ENCODE measurements around the gene PARP4.
A peak's percentile ranks its signal among the peaks of the same experiment; 100 is the strongest.
"Not testable (repeated sequence)": the region's sequence is repeated elsewhere in the genome, so short reads cannot be mapped to it uniquely, and the experiment has no call there.

Gene PARP4

DNA sequence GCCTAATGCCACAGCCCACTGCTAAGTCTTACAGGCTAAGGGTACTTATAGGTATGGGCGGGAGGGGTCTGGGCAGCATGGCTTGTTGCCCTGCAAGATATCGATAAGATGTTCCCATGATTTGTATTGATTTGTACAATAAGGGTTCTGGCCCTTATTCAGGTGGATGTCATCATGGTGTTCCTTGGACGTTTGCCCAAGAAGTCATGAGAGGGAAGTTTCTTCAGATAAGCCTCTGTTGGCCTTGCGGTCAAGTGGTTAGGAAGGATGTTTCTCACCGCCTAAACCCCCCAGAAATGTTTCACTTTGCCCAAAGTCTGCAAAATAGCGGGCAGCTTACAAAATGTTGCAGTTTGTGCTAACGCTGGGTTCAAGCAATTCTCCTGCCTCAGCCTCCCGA lies 7.3 kb downstream of the PARP4 start:
- no peak for DNase-seq

DNA sequence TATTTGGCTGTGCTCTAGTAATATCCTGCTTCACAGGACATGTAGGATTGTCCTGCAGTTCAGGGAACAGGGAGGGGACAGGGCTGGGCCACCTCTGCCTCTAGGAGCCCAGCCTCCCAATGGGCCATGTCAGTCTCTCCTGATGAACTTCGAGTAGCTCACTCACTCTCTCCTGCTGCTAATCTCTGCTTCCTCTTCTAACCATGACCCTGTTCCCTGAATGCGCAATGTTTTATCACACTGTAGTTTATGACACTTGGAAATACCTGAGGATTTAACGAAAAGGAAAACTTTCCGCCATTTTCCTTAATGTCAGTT lies 9.2 kb downstream of the PARP4 start:
- no peak for DNase-seq

DNA sequence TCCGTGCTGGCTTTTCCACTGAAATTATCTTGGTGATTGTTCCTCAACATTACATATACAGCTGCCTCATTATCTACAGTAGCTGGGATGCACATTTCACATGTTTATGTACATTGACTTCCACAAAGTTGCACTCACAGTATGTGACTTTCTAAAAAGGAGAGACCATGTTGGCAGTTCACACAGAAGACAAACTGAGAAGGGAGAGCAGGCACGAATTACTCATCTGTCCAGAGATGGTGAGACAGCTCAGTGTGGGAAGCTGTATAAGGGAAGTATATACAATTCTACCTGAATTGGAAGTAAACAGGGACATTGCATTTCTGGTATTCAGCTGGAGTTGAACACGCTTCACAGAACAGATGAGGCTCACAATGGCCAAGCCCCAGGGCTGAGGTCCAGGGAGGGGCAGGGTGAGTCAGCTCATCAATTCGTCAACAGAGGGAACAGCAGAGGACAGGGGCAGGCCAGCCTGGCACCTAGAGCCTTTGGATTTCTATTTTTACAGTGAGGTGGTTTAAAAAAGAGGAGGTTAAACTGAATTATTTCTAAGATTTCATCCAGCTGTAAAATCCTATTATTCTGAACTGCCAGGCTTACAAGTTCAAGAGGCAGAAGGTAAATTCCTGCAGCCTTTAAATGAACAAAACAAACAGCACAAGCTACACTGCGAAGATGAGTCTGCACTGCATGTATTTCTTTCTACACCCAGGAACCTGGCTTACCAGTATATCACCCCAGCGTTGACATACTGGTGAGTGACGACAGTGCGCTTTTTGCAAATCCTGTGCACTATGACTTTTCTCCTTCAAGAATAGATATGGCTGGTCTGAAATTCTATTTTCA lies 9.8 kb downstream of the PARP4 start:
- no peak for DNase-seq

DNA sequence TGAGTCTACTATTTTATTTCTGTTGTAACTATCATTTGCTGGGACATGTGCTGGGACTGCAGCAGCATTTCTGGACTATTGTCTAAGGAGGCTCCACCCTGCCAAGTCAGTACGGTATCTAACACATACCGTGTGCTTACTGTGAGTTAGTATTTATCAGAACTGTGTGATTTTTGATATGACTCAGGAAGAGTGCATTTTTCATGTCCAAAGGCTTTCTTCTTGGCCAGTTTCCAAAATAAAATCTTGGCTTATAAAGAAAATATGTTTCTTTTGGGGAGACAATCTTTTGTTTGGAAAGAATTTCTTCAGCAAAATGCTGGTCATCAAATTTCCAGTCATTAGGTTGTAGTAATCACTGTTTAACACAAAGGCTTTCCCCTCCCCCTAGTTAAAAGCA lies 11.6 kb downstream of the PARP4 start:
- DNase-seq = no peak

DNA sequence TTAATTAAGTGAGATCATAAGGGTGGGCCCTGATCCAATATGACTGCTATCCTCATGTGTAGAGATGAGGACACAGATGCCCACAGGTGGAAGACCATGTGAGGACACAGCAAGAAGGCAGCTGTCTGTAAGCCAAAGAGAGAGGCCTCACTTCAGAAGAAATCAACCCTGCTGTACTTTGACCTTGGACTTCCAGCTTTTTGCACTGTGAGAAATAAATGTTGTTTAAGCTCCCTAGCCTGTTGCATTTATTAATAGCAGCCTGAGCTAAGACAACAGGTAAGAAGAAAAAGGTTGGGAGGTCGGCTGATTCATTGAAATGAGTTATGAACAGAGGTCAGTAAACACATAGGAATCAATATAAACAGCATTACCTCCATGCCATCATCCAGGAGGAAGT lies 14.8 kb downstream of the PARP4 start:
- no peak for DNase-seq

DNA sequence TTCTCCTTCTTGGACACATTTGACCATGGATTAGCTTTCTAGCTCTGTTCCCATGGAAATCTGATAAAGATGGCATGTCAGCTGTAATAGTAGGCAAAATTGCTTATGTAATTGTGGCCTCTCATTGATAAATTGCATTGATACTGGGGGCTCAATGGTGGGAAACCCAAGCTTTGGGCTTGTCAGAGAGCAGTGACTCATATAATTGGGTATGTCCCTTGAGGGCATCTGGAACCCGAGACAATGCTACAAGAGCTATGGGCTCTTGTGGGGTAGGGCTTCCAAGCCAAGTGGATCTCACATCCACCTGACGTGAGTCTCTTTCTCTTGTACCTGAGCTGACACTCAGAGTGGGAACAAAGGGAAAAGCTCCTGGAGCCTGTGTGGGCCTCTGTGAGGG lies 16.3 kb downstream of the PARP4 start:
- DNase-seq = not testable (repeated sequence)

DNA sequence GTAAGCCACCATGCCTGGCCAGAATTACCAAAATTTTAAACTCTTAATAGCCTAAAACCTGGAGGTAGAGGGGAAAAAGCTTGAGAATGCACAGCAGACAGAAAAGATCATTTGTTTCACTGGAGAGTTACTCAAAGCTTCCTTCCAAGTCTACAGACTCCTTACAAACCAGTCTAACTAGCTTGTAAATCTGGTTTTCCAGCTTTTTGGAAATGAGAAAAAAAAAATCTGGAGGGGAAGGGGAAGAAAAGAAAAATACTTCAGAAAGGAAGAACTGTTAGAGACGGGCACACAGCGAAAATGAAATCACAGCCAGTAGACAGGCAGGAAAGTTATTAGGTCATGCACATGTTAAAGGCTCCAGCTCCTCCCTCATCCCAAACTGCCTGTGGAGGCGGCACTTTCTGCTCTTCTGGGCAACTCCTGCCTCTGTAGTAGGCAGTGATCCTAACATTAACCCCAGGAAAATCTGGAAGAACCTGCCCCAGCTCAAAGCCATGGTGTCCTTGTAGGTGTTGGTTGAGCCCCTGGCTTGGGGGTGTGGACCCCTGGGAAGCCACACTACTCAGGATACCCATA lies 17.3 kb downstream of the PARP4 start:
- no peak for DNase-seq

DNA sequence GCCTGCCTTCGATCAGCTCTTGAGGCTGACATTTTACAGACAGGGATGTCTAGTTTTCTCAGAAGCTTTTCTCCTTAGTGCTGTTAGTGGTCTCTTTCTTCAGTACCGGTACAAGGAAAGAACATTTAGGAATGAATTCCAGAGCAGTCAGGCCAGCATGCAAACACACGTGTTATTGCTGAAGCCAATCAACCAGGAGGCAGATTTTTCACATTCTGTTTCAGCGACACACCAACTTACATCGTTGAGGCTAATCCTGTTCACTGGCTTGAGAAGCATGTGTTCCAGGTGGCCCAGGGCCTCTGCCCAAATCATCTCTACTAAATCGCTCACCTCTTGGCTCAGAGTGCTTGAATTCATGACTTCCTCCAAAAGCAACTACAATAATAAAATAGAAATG lies 19.2 kb downstream of the PARP4 start:
- no peak for DNase-seq

DNA sequence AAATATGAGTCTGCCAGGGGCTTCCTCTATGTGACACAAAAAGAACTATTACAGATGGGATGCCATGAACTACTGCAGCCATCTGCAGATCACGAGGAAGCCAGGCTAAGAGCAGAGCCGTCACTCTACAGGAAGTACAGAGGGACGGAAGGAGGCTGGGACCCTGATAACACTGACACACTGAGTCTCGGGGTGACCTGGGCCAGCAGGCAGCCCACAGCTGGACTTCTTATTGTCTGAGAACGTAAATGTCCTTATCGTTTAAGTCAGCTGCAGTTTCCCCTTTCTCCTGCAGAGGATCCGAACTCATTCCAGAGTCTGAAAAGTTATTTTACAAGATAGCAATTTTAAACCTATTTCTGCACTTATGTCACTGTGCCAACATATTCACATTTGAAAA lies 20.7 kb downstream of the PARP4 start:
- DNase-seq = no peak

DNA sequence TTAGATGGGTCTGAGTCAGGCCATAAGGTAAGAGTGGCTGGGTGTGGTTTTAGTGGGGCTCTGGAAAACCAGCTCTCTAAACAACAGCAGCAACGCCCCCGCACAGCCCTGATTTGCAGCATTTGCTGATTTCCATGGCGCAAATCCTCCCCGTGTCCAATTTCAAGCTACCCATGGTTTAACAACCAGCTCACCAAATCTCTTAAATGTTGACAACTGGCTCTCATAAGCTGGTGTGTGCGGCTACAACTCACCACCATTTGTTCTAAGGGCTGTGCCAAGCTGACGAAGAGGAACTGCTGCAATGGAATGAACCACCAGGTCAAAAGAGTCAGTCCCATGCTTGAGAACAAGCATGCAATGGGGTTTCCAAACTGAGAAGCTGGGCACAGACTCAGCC lies 22.9 kb downstream of the PARP4 start:
- DNase-seq = no peak

DNA sequence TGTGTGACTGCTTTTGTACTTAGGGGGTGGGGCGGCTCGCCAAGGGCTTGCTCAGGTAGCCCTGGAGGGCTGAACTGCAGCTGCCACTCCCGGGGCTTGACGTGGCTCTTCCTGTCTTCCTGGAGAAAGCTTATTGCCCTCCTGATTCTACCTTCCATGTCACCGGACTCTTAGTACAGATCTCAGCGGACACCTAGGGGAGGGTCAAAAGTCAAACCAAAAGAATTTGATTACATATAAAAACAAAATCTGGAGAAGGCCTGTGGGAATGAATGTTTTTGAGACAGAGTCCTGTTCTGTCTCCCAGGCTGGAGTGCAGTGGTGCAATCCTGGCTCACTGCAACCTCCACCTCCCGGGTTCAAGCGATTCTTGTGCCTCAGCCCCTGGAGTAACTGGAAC lies 24.5 kb downstream of the PARP4 start:
- DNase-seq = not testable (repeated sequence)

DNA sequence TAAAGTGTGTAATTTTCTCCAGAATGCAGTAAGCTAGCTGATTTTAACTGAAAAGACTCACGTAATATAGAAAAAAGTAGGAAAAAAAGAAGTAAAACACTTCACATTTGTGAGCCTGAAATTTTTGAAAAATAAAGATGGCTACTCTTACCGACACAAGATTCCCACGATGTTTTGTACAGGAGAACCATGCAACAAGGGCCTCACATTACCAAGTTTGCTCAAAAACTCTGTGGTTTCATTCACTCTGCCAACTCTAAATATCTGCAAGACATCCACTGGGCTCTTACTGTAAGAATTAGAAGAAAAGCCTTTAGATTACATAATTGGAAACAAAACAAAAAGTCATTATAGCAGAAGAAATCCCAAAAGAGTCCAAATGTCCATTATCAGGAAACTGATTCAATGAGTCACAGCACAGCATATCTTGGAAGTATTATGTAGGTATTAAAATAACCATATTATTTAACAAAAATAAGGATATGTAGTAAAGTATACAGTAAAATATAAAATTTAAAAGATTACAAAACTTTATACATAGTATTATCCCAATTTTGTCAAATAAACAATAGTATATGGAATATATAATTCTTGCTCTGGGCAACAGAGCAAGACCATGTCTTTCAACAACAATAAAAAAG lies 26.4 kb downstream of the PARP4 start:
- DNase-seq = not testable (repeated sequence)

DNA sequence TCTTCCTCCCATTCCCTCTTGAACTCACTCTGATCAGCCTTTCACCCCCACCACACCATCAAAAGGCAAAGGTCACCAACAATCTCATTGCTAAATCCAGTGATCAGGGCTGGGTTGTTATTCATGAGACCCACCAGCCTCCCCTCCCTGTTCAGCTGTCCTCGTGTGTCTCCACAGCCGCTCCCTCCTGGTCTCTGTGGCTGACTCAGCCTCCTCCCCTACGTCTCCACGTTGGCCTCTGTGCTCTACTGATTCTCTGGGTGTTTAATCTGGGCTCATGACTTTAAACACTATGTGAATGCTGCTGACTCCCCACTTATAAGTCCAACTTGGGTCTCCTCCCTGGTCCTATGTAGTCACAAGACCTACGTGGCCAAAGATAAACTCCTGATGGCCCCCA lies 38.9 kb downstream of the PARP4 start:
- no peak for DNase-seq

DNA sequence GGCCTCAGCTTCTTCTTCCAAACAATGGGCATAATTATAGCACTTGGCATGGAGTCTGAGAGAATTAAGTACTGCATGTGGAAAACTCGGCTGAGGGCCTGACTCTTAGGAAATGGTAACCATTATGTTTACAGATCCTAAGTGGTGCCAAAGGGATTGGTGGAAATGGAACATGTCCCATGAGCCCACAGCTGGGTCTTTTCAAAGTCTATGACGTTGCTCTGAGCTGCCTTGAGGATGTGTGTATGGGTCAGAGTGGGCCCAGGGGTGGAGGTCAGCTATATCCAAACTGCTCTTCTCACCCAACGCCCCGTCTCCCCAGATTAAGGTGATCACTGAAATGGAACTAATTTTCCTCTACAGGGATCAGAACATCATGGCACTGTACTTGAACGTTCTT lies 40.4 kb downstream of the PARP4 start:
- not testable (repeated sequence) for DNase-seq

DNA sequence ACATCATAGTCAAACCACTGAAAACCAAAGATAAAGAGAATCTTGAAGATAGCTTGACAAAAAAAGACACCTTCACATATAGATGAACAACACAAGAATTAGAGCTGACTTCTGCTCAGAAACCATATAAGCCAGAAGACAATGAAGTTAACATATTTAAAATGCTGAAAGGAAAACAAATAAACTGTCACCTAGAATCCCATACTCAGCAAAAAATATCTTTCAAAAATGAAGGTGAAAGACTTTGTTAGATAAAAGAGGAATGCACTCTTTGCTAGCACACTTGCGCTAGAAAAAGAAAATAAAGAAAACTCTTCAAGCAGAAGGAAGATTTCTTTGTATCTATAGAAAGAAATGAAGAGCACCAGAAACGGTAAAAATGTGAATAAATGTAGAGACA lies 49.5 kb downstream of the PARP4 start:
- DNase-seq = no peak

DNA sequence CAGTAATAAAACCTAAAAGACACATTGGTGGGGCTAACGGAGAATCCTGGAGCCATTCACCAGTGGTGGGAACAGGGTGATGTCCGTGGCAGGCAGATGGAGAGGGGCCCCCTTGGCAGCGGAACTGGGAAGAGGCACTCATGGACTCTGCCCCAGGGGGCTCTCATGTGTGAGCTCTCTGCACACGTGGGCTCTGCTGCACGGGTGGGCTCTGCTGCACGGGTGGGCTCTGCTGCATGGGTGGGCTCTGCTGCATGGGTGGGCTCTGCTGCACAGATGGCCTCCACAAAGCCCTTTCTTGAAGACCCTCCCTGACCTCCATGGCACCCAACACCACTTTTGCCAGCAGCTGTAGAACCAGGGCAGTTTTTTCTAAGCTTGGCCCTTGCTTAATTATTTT lies 52.3 kb downstream of the PARP4 start:
- no peak for DNase-seq

DNA sequence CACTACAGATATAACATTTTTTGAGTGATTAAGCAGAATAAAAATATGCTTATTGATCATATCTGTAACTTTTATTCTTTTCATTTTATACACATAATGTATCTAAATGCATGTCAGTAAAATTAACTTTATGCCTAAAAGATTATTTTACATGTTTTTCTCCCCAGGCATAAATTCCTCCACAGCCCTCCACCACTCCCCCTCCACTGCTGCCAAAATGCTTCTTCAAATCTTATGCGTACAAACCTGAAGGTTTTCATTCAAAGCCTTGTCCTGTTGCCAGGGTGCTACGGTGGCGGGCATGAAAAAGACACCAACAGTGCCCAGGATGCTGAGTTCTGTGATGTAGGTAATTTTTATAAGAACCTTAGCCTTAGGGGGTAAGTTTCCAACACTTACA lies 52.9 kb downstream of the PARP4 start:
- DNase-seq = no peak

DNA sequence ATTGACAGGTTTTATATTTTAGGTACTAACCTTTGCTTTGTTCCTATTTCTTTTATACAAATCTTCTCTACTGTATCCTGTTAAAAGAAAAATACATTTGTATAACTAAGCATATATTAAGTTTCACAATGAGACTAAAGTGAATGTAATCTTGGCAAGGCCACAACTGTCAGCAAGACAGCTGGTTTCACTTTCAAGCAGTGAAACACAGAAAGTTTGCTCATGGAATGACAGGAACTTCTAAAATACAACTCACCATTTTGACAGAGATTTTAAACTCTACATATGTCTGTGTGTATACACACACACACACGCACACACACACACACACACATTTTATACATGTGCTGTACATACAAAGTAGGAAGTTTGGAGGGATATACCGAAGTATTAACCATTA lies 53.3 kb downstream of the PARP4 start:
- peak; percentile 48 for DNase-seq

DNA sequence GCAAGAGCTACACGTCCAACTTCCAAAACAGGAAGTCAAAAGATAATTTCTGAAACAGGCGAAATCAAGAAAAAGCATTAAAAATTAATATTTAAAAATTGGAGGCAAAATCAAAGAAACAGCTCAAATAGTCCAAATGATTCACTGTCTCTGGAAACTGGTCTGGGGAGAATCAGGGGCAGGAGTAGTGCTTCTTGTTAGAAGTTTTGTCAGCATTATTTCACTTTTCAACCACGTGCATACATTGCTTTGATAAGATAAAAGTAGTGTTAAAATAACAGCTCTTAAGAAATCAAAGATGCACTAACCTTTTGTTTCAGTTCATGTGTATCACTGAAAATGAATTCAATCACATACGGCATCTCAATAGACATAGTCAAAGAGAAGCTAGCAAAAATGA lies 53.8 kb downstream of the PARP4 start:
- no peak for DNase-seq

DNA sequence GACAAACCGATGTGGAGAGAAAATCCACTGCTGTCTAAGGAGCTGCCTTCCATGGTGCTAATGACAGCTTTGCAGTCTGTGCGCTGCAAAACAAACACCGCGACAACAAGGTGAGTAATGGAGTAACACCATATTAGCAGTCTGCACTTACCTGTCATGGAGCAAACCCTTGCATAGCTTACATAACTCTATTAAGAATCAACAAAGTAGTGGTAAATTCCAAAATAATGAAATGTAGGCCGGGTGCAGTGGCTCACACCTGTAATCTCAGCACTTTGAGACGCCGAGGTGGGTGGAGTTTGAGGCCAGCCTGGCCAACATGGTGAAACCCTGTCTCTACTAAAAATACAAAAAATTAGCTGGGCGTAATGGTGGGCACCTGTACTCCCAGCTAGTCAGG lies 56.2 kb downstream of the PARP4 start:
- no peak for DNase-seq

DNA sequence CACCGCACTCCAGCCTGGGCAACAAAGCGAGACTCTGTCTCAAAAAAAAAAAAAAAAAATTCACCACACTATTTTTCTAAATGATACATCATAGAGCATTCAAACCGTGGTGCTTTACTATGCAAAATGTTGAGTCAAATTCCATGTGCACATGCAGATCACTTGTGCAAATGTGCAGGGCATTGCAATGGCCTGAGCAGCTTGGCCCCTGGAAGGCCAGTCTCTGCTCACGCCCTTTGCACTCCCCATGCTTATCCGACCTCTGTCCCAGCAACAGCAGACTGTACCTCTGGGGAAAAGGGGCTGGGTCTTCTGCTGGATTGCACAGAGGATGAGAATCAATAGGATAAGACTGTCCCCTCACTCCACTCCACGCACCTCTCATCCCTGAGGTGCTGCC lies 58.5 kb downstream of the PARP4 start:
- no peak for DNase-seq

DNA sequence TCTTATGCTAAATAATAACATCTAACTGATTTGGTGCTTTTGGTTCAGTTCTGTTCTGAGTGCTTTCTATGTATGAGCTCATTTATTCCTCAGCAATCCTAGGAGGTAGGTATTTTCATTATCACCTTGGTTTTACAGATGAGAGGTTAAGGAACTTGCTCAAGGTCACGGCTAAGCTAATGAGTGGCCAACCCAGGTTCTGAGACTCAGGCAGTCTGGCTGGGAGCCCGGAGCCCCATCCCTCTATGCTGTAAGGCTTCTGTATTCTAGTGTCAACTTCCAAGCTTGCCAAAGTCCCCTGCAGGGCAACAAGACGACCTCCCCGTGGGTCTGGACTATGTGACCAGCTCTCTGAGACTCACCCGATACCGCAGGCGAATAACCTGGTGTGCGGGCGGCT lies 60.5 kb downstream of the PARP4 start:
- no peak for DNase-seq

DNA sequence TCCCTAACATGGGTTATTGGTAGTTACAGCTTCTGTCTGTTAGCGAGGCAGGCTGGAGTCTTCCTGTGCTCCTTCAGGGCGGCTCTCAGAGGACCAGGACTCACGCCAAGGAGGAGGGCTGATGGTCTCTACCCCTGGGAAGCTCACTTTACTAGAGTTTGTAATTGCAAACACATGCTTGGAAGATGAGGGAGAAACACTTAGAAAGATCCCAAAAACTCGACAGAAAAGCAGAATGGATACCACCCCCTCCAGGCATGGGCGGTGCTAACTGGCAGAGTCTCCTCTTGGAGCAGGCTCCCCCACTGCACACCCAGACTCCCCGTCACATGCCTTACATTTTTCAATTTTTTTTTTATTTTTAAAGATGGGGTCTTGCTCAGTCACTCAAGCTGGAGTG lies 62.0 kb downstream of the PARP4 start:
- DNase-seq = no peak

DNA sequence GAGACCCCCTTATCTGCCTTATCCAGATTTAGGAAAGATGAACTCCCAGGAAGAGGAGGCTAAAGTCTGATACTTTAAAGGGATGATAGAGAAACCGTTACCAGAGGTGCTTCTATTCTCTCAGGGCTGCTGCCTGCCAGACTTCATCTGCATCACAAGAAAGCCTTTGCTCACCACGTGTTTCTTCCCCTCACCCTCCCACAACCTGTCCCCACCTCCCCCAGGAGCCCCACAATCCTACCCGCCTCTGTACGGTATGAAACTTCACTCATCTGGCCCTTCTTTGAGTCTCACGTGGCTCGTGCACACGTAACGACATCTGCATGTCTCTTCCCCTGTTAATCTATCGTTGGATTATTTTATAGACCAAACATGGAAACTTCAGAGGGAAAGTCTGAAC lies 67.7 kb downstream of the PARP4 start:
- DNase-seq = not testable (repeated sequence)

DNA sequence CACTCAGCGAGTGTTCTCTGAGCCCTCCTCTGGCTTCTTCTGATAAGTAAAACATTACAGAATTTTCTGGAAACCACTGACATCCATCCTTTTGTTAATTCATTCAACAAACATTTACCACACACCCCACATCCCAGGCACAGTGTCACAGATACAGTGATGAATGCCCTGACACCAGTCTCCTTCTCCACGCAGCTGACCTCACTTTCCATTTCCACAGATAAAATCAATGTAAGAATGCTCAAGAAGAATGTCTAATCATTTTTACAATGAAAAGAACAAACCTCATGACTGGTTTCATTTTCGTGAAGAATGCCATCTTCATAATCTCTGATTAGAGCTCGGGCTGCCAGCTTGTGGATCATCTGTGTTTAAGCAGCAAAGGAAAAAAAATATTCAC lies 69.2 kb downstream of the PARP4 start:
- DNase-seq = no peak

Data from RPMI8226 (cell line).